NCI-H2029 treated with DMSO at 0.1 percent for 48 hours (cell line): ENCODE results near the gene DEK.
A peak's percentile ranks its signal among the peaks of the same experiment; 100 is the strongest.

Source experiments
- DNase-seq: peaks from one replicate; lab custom pipeline; 2025; lab: John Stamatoyannopoulos, UW

DEK gene

GRCh38 chr6:18265787-18266522, 1.6 kb upstream of the DEK start:
- no peak for DNase-seq

DNA sequence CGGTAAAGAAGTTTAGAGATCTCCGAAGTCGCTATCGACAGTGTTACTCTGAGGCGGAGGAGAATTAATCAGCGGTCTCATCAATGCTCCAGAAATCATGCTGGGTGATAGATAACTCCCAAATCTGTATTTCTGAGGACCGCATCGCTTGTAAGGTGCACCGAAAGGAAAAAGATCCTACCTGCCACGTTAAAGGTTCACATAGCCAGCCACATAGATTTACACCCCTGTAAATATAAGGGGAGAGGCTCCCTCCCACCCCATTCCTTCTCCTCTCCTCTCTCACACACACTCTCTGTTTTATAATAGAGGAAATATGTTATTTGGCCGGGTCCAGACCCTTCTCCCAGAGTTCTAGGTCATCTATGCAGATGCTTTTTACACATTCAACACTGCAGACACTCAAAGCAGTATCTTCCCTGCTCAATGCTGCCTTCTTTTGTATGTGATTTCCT, 620 bp upstream of the DEK start:
- DNase-seq = peak; percentile 83

- DNase-seq = peak; percentile 43
These were observed 712 bp downstream of the DEK start for GRCh38 chr6:18263418-18264218.

DNA sequence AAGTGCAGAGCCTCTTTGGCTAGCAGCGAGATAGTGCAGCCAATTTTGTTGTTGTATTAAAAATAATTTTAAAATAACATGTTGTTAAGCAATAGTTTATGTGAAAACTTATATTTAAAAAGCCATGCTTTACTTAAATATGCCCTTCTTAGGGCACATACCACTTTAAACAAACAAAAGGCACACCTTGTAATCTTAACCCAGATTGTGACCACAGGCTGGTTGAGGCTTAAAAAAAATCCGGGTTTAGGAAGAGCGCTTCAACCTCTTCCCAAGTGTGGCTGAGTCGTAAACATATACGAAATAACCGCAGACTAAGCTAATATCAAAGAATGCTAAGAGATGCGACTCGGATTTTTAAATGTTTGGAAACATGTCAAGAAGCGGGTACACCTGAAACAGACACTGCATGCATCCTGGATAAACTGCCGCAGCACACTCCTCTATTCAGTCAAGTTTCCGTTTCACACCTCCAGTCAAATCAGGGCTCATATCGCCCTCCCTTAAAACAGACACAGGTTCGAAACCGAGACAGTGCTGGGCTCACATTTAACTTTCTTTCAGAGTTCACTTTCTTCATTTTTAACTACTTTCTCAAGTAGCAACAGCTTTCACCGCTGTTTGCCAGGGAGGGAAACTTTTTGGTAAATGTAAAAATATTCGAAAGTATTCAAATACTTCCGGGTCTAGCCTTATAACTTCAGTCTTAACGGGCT, 1.5 kb downstream of the DEK start:
- peak; percentile 74 for DNase-seq

DNA sequence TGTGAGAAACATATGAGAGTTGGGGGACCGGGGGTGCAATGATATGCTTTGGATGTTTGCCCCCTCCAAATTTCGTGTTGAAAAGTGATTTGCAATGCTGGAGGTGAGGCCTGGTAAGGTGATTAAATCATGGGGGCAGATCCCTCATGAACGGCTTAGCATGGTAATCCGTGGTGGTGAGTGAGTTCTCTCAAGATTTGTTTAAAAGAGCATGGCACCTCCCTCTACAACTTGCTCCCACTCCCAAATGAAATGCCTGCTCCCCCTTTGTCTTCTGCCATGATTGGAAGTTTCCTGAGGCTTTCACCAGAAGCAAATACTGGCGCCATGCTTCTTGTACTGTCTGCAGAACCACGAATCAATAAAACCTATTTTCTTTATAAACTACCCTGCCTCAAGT, 2.5 kb downstream of the DEK start:
- DNase-seq = no peak

DNA sequence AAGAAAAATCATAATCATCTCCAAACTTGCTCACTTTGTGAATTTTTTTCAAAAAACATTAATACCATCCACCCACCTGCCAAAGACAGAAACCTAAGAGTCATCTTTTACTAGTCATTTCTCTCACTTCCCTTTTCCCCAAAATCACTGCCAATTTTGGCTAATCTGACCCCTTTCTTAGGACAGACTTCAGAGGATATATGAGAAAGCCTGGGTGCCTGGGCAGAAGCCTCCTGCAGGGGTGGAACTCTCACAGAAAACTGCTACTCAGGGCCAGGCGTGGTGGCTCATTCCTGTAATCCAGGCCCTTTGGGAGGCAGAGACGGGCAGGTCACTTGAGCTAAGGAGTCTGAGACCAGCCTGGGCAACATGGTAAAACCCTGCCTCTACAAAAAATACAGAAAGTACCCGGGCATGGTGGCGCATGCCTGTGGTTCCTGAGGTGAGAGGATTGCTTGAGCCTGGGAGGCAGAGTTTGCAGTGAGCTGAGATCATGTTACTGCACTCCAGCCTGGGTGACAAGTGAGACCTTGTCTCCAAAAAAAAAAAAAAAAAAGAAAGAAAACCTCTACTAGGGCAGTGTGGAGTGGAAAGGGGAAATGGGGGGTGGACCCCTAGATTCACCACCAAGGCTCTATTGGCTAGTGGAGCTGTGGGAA, 3.8 kb downstream of the DEK start:
- no peak for DNase-seq

- no peak for DNase-seq
These were observed 4.5 kb downstream of the DEK start for GRCh38 chr6:18259675-18260447.

DNA sequence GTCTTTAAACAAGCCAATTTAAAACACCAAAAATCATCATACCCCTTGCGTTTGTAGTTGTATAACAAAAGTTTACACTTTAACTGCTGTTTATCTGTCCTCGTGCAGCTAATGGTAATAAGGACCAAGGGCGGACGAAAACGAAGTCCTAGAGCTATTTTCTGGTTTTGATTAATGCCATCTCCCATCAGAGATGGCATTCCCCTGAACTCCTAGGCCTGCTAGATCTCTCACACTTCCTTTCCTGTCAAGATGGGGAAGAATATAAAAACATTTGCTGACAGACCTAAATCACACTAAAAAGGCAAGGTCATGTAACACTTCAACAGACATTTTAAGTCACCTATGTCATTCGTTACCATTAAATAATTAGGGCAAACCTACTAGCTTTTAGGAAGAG, 9.5 kb downstream of the DEK start:
- no peak for DNase-seq

DNA sequence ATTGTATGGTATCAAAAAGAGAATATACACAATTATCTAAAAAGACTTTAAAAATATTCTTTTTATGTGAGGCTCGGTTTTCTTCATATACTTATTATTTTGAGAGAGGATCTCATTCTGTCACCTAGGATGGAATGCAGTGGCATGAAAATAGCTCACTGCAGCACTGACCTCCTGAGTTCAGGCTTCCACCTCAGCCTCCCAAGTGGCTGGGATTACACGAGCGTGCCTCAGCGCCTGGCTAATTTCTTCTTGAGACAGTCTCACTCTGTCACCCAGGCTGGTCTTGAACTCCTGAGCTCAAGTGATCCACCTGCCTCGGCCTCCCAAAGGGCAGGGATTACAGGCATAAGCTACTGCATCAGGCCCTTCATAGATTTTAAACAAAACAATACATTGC, 10.7 kb downstream of the DEK start:
- DNase-seq = no peak

- DNase-seq = no peak
These were observed 15.1 kb downstream of the DEK start for GRCh38 chr6:18249271-18249670.

DNA sequence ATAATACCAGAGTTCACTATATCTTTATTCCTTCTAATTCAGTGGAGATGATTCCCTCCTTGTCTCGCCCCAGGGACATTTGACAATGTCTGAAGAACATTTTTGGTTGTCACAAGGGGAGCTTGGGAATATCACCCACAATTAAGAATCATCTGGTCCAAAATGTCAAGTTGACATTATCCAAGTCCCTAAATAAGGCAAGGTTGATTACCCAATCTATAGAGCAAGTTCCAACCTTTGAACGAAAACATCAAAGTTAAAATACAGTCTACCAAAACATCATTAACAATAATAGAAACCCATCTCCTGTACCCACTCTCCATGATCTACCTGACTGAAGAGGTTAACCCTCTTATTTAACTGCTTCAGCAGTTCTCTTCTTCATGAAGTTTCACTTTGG, 15.6 kb downstream of the DEK start:
- DNase-seq = no peak

GRCh38 chr6:18247002-18247401, 17.3 kb downstream of the DEK start:
- no peak for DNase-seq

DNA sequence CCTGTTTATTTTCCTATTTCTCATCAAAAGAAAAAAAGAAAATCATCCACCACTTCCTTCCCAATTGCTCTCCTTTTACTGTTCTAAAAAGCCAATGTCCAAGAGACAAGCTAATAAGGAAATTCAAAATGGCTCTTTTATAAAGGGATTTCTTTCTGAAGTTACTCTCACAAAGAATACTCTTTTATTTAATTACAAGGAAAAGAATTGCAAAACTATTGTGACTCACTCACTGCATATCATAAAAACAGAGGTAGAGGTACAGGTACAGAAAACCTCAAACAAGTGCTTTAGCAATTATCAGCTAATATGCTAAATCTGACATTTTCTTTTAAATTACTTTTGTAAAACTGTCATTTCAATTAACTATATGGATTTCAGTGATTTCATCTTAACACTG, 18.1 kb downstream of the DEK start:
- no peak for DNase-seq

GRCh38 chr6:18245642-18246041, 18.7 kb downstream of the DEK start:
- DNase-seq = no peak

- no peak for DNase-seq
These were observed 19.3 kb downstream of the DEK start for GRCh38 chr6:18245079-18245478.

GRCh38 chr6:18244251-18244650, 20.1 kb downstream of the DEK start:
- no peak for DNase-seq

DNA sequence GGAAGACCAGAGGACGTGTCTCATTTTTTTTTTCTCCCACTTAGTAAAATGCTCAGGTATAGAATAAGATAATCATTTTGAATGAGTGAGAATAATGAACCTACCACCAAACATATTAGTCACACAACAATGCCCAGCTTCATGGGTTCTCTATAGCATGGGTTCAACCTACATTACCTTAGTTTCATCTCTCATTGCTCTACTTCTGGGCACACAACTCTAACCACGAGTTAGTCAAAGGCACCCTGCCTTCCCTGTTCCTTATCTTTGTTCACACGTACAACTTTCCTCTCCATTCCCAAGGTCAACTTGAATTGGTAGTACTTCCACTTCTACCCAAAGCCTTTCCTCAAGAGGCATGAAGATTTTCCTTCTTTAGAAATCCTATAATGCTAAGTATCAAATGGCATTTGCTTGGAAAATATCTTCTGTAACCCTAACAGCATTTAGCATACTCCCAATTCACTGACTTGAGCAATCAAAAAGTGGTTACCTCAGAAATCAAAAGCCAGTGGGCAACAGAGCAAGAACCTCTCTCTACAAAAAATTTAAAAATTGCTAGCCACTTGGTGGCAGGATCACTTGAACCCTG, 20.9 kb downstream of the DEK start:
- no peak for DNase-seq

DNA sequence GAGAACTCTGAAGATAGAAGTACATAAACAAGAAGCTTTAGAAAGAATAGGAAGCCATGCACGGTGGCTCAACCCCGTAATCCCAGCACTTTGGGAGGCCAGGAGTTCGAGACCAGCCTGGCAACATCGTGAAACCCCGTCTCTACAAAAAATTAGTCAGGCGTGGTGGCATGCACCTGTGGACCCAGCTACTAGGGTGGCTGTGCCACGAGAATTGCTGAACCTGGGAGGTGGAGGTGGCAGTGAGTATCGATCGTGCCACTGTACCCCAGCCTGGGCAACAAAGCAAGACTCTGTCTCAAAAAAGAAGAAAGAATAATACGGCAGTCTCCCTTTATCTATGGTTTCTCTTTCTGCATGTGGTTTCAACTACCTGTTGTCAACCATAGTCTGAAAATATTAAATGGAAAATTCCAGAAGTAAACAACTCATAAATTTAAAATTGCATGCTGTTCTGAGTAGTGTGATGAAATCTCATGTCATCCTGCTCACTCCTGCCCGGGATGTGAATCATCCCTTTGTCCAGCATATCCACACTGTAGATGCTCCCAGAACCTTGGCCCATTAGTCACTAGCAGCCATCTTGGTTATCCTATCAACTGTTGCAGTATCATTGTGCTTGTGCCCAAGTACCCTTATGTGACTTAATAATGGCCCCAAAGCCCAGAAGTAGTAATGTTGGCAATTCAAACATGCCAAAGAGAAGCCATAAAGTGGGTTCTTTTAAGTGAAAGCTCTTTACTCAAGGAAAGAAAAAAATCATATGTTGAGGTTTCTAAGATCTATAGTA, 22.1 kb downstream of the DEK start:
- no peak for DNase-seq

DNA sequence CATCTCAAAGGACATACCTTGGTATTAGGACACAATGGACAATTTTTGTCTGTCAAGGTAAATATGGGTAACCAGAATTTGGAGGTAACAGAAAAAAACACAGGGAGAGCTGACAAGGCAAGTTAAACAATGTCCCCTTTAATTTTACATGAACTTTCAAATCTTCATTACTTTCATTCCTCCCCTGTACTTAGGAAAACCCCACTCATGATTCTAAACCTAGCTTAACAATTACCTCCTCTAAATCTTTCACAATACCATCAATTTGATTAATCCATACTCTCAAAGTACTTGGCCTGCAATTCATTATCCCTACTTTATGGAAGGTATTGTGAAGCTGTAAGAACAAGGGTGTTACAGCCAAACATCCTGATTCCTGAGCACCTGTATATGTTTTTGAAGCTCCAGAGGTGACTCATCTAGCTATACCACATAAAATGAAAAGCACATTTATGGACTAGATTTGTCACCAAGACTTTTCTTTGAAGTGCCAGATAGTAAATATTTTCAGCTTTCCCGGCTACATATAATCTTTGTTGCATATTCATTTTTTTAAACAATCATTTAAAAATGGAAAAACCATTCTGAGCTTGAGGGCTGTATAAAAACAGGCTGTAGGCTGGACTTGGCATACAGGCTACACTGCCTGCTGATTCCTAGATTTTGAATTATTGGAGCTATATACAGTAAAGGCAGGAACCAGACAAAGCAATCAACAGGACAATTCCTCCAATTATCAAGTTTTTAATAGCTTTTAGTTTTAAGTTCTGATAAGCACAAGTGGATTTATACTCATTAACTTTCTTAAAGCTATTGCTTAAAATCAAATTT, 22.9 kb downstream of the DEK start:
- DNase-seq = no peak
